ENCODE data around the gene SEC61A2.

The SEC61A2 gene

DNA sequence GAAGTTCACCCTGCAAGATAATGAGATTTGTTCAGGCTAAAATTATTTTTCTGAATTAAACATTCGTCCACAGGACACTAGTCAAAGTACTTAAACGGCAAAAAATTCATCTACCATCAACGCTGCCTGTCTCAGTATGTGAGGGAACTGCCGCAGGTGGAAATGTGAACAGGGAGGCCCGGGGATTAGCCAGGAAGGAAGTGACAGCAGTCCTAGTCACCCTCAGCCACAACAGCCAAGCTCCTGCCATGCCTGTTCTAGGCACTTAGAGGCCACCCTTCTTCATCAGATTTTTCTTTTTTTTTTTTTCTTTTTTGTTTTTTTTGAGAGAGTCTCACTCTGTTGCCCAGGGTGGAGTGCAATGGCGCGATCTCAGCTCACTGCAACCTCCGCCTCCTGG lies 56.8 kb downstream of the SEC61A2 start:
- Histone ChIP-seq H3K36me3 (ENCODE audit: control insufficient read depth, low read length) (peaks cover 50% of the 10 kb centered on the region), H3K4me2 (ENCODE audit: low read length) (no peak overlapping the region)

DNA sequence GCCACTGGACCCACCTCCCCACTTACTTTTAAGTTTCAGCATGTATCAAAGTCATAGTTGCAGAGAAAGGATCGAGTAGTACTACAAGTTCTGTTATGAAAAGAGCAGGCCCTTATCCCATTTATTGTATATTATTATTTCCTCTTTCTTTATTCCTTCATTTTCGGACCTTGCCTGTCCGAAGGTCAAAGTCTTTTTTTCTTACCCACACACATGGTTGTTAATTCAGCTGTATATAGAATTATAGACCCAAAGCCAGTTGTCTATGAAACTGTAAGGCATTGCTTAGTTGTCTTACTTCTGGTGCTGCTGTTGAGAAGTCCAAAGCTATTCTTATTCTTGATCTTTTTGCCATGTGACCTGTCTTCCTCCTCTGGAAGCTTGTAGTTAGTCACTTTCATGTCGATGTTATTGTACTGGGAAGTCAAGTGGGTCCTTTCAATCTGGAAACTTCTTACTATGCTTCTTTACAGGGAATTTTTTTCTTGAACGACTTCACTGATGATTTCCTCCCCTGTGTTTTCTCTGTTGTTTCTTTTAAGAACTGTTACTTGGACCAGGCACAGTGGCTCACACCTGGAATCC lies 57.9 kb downstream of the SEC61A2 start:
- no peak for TF ChIP-seq CTCF (IDR thresholded peaks at IDR 0.05; ENCODE audit: low read depth, low read length, poor library complexity, severe bottlenecking)
- TF ChIP-seq EZH2phosphoT487 (IDR thresholded peaks at IDR 0.05; ENCODE audit: borderline replicate concordance, low read length): no peak
- Histone ChIP-seq H3K9me3 (ENCODE audit: control insufficient read depth, insufficient read depth, low read length) (no peaks in the 10 kb centered on the region), H4K20me1 (ENCODE audit: control insufficient read depth, insufficient read depth, low read depth, low read length) (no peaks in the 10 kb centered on the region; the same call in 1 of the 2 replicates), H3K27ac (ENCODE audit: low read depth, low read length) (no peak overlapping the region), H3F3A (ENCODE audit: control insufficient read depth, insufficient read depth) (peaks cover 3% of the 10 kb centered on the region; the same call in 1 of the 2 replicates), H3K27me3 (ENCODE audit: control insufficient read depth, low read length) (no peaks in the 10 kb centered on the region), H3K4me2 (ENCODE audit: low read length) (no peak overlapping the region), H3K79me2 (ENCODE audit: control insufficient read depth, low read length) (peaks cover 58% of the 10 kb centered on the region), H3K9me2 (replicated peaks; ENCODE audit: control insufficient read depth, low read length) (no peaks in the 10 kb centered on the region), H3K36me3 (ENCODE audit: control insufficient read depth, low read length) (peaks cover 53% of the 10 kb centered on the region), H3K4me1 (ENCODE audit: control insufficient read depth, low read length) (no peaks in the 10 kb centered on the region), H3K4me3 (ENCODE audit: low read length) (no peak overlapping the region)

More for the DNA sequence above, 56.8 kb downstream of the SEC61A2 start:
- H3K79me2 ChIP-seq (ENCODE audit: control insufficient read depth, low read length): peaks cover 48% of the 10 kb centered on the region
- H4K20me1 ChIP-seq (ENCODE audit: control insufficient read depth, insufficient read depth, low read depth, low read length): no peaks in the 10 kb centered on the region; the same call in 1 of the 2 replicates
- H3K4me3 ChIP-seq (ENCODE audit: low read length): no peak overlapping the region
- H3K27ac ChIP-seq (ENCODE audit: low read depth, low read length): no peak overlapping the region
- H3F3A ChIP-seq (ENCODE audit: control insufficient read depth, insufficient read depth): peaks cover 3% of the 10 kb centered on the region; the same call in 1 of the 2 replicates
- TF ChIP-seq CTCF (IDR thresholded peaks at IDR 0.05; ENCODE audit: low read depth, low read length, poor library complexity, severe bottlenecking): no peak
- no peak for TF ChIP-seq EZH2phosphoT487 (IDR thresholded peaks at IDR 0.05; ENCODE audit: borderline replicate concordance, low read length)
- no peaks in the 10 kb centered on the region for H3K27me3 ChIP-seq (ENCODE audit: control insufficient read depth, low read length)
- no peaks in the 10 kb centered on the region for H3K9me2 ChIP-seq (replicated peaks; ENCODE audit: control insufficient read depth, low read length)
- H3K4me1 ChIP-seq (ENCODE audit: control insufficient read depth, low read length): no peaks in the 10 kb centered on the region
- H3K9me3 ChIP-seq (ENCODE audit: control insufficient read depth, insufficient read depth, low read length): no peaks in the 10 kb centered on the region

GRCh38 chr10:12188656-12189055 lies 59.2 kb downstream of the SEC61A2 start:
- peaks cover 3% of the 10 kb centered on the region; the same call in 1 of the 2 replicates for H3F3A ChIP-seq (ENCODE audit: control insufficient read depth, insufficient read depth)
- H3K27me3 ChIP-seq (ENCODE audit: control insufficient read depth, low read length): no peaks in the 10 kb centered on the region
- no peaks in the 10 kb centered on the region; the same call in 1 of the 2 replicates for H4K20me1 ChIP-seq (ENCODE audit: control insufficient read depth, insufficient read depth, low read depth, low read length)
- no peaks in the 10 kb centered on the region for H3K9me3 ChIP-seq (ENCODE audit: control insufficient read depth, insufficient read depth, low read length)
- no peak for TF ChIP-seq EZH2phosphoT487 (IDR thresholded peaks at IDR 0.05; ENCODE audit: borderline replicate concordance, low read length)
- H3K4me2 ChIP-seq (ENCODE audit: low read length): no peak overlapping the region
- H3K9me2 ChIP-seq (replicated peaks; ENCODE audit: control insufficient read depth, low read length): no peaks in the 10 kb centered on the region
- H3K27ac ChIP-seq (ENCODE audit: low read depth, low read length): no peak overlapping the region
- peaks cover 71% of the 10 kb centered on the region for H3K79me2 ChIP-seq (ENCODE audit: control insufficient read depth, low read length)
- no peak overlapping the region for H3K4me3 ChIP-seq (ENCODE audit: low read length)
- peaks cover 5% of the 10 kb centered on the region for H3K4me1 ChIP-seq (ENCODE audit: control insufficient read depth, low read length)
- H3K36me3 ChIP-seq (ENCODE audit: control insufficient read depth, low read length): peaks cover 57% of the 10 kb centered on the region

GRCh38 chr10:12189426-12189825 lies 59.9 kb downstream of the SEC61A2 start:
- peaks cover 5% of the 10 kb centered on the region; the same call in 1 of the 2 replicates for H4K20me1 ChIP-seq (ENCODE audit: control insufficient read depth, insufficient read depth, low read depth, low read length)
- H3K27ac ChIP-seq (ENCODE audit: low read depth, low read length): no peak overlapping the region

More at GRCh38 chr10:12189426-12189825, 59.9 kb downstream of the SEC61A2 start:
- TF ChIP-seq EZH2phosphoT487 (IDR thresholded peaks at IDR 0.05; ENCODE audit: borderline replicate concordance, low read length): no peak
- TF ChIP-seq CTCF (IDR thresholded peaks at IDR 0.05; ENCODE audit: low read depth, low read length, poor library complexity, severe bottlenecking): no peak
- peaks cover 13% of the 10 kb centered on the region for H3K4me1 ChIP-seq (ENCODE audit: control insufficient read depth, low read length)
- H3K9me2 ChIP-seq (replicated peaks; ENCODE audit: control insufficient read depth, low read length): no peaks in the 10 kb centered on the region
- peaks cover 56% of the 10 kb centered on the region for H3K36me3 ChIP-seq (ENCODE audit: control insufficient read depth, low read length)
- peaks cover 3% of the 10 kb centered on the region; the same call in 1 of the 2 replicates for H3F3A ChIP-seq (ENCODE audit: control insufficient read depth, insufficient read depth)
- no peak overlapping the region for H3K4me2 ChIP-seq (ENCODE audit: low read length)
- H3K9me3 ChIP-seq (ENCODE audit: control insufficient read depth, insufficient read depth, low read length): no peaks in the 10 kb centered on the region
- H3K4me3 ChIP-seq (ENCODE audit: low read length): no peak overlapping the region
- peaks cover 78% of the 10 kb centered on the region for H3K79me2 ChIP-seq (ENCODE audit: control insufficient read depth, low read length)
- no peaks in the 10 kb centered on the region for H3K27me3 ChIP-seq (ENCODE audit: control insufficient read depth, low read length)

Data from DOHH2 (cell line).